Liver (tissue), 3 donors: ENCODE data around the gene NAP1L1.

Experiments used
- EGR1 ChIP-seq, 2 donors: IDR thresholded peaks; 2 replicates each; pipeline ENCODE4 v1.6.1; 2016 to 2018; ENCODE audit warnings: antibody characterized with exemption in 2 of 2, low read depth in 2 of 2
- MAX ChIP-seq: IDR thresholded peaks from 2 replicates; pipeline ENCODE4 v1.6.1; 2016; ENCODE audit warnings: antibody characterized with exemption
- RAD21 ChIP-seq, 2 donors: IDR thresholded peaks; 2 replicates each; pipeline ENCODE4 v1.6.1; 2016; ENCODE audit warnings: antibody characterized with exemption in 2 of 2, mild to moderate bottlenecking in 2 of 2
- RXRA ChIP-seq, 2 donors: IDR thresholded peaks; 2 replicates each; pipeline ENCODE4 v1.6.1; 2017 to 2018; ENCODE audit warnings: antibody characterized with exemption in 2 of 2, mild to moderate bottlenecking in 1 of 2
- SP1 ChIP-seq: IDR thresholded peaks from 2 replicates; pipeline ENCODE4 v1.6.1; 2018; ENCODE audit warnings: antibody characterized with exemption, mild to moderate bottlenecking
- TAF1 ChIP-seq: conservative IDR thresholded peaks from 2 replicates; pipeline ENCODE4 v1.6.1; 2016; ENCODE audit warnings: antibody characterized with exemption, mild to moderate bottlenecking
- TF ChIP-seq, protein P1 (sequence below): fragments of 150-350 bp; IDR thresholded peaks from 2 replicates; pipeline ENCODE4 v1.5.1; 2017; ENCODE audit warnings: improper control_type of control experiment, low read depth, low read length; ENCODE audit not compliant: missing input control
- TF ChIP-seq, protein P2 (sequence below): IDR thresholded peaks from 2 replicates; pipeline ENCODE4 v1.6.1; 2016; ENCODE audit warnings: antibody characterized with exemption
- donor health status: healthy.
- donor health status: healthy.

DNA sequence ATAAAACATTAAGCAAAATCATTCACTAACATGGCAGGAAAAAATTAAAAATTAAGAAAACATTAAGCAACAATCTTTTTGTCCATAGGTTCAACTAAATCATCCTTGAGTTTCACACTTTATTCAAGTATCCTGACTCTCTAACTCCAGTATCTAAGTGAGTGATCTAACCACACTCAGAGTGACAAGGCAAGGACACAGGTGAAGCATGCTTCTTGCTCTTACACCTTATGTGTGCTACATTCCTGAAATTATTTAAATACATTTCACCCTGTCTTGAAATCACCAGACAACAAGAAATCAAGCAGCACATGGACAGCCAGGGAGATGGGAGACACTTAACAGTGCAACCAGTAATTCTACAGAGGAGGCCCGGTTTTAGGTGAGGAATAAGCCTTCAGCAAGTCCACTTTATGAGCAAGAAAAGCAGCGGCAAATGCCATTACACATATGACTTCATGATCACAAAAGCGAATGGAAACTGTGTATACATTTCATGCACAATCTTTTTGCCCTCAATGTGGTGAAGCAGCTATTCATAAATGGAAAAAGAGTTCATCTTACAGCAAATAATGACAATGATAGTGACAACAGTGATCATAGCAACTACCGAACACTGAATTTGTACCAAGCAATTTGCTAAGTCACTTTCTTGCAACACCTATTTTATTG lies 90.3 kb downstream of the NAP1L1 start:
- TF ChIP-seq, protein P1, sequence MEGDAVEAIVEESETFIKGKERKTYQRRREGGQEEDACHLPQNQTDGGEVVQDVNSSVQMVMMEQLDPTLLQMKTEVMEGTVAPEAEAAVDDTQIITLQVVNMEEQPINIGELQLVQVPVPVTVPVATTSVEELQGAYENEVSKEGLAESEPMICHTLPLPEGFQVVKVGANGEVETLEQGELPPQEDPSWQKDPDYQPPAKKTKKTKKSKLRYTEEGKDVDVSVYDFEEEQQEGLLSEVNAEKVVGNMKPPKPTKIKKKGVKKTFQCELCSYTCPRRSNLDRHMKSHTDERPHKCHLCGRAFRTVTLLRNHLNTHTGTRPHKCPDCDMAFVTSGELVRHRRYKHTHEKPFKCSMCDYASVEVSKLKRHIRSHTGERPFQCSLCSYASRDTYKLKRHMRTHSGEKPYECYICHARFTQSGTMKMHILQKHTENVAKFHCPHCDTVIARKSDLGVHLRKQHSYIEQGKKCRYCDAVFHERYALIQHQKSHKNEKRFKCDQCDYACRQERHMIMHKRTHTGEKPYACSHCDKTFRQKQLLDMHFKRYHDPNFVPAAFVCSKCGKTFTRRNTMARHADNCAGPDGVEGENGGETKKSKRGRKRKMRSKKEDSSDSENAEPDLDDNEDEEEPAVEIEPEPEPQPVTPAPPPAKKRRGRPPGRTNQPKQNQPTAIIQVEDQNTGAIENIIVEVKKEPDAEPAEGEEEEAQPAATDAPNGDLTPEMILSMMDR: no peak
- TF ChIP-seq, protein P2, sequence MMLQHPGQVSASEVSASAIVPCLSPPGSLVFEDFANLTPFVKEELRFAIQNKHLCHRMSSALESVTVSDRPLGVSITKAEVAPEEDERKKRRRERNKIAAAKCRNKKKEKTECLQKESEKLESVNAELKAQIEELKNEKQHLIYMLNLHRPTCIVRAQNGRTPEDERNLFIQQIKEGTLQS: no peak
- no peak for TF ChIP-seq SP1
- TF ChIP-seq TAF1: no peak
- TF ChIP-seq EGR1 (IDR thresholded peaks at IDR 0.05; ENCODE audit: low read depth in 2 of 2): no peak
- TF ChIP-seq RAD21 (IDR thresholded peaks at IDR 0.05): no peak
- TF ChIP-seq MAX: no peak
- no peak for TF ChIP-seq RXRA (IDR thresholded peaks at IDR 0.05)
